Measurements from ENCODE around the gene HSD17B2.

Gene HSD17B2

DNA sequence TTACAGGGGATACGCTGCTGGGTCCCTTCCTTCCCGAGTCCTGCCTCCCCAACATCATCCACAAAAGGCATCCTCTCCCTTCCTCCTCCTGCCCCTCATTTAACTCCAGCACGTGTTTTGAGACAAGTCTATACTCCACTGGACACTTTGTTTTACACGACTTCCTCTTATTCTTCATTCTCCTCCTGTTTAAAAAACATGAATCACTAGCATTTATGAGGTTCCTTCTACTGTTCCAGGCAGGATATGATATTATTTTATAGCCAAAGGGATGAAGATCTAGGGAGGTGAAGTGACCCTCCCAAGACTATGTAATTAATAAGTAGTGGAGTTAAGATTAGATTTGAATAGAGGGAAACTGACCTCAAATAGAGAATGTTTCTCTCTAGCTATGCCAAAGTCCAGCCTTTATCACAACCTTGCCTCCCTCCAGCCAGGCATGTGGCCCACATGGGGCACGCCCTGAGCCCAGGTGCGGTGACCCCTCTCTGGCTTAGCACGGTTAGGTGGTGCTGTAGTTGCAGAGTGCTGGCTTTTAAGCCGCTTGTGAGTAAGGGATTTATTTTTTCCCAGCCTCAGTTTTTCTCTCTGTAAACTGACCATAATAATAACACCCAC is 1.3 kb upstream of the HSD17B2 start:
- TF ChIP-seq REST (IDR thresholded peaks at IDR 0.05; ENCODE audit: insufficient read depth in 1 of 2, low read depth in 2 of 2, low read length in 2 of 2), result no peak
- TF ChIP-seq POLR2AphosphoS5 (IDR thresholded peaks at IDR 0.05; ENCODE audit: low read depth, low read length), result no peak
- no peak for TF ChIP-seq FOXP2 (optimal IDR thresholded peaks at IDR 0.05; ENCODE audit: borderline replicate concordance, extremely low read depth, extremely low read length, insufficient read depth)

- TF ChIP-seq POLR2AphosphoS5 (IDR thresholded peaks at IDR 0.05; ENCODE audit: low read depth, low read length) (no peak), SIN3A (IDR thresholded peaks at IDR 0.05; ENCODE audit: borderline replicate concordance, insufficient read depth, low read length) (no peak), TAF1 (IDR thresholded peaks at IDR 0.05; ENCODE audit: borderline replicate concordance, insufficient read depth, low read length) (no peak), FOXP2 (optimal IDR thresholded peaks at IDR 0.05; ENCODE audit: borderline replicate concordance, extremely low read depth, extremely low read length, insufficient read depth) (no peak), REST (IDR thresholded peaks at IDR 0.05; ENCODE audit: insufficient read depth in 1 of 2, low read depth in 2 of 2, low read length in 2 of 2) (no peak)
Observed at GRCh38 chr16:82037251-82037650, 2.2 kb downstream of the HSD17B2 start.

- TF ChIP-seq REST (IDR thresholded peaks at IDR 0.05; ENCODE audit: insufficient read depth in 1 of 2, low read depth in 2 of 2, low read length in 2 of 2), result no peak
- TF ChIP-seq FOXP2 (optimal IDR thresholded peaks at IDR 0.05; ENCODE audit: borderline replicate concordance, extremely low read depth, extremely low read length, insufficient read depth), result no peak
Observed at GRCh38 chr16:82037666-82038065, 2.6 kb downstream of the HSD17B2 start.

DNA sequence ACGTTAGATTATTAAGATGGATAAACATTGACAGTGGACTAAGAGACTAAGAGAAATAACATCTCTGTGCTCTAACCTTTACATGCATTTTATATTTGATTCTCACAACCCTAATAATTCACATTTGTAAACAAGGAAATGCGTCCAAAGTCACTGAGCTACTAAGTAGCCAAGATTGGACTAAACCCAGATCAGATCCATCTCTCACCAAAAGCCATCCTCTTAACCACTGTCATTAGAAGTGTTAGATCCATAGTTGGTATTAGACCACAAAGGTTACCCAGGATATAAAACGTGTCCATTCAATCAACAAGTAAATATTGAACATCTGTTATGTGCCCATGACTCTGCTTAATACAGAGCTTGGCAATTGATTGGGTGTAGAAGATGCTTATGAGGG is 5.2 kb downstream of the HSD17B2 start:
- no peak for TF ChIP-seq TAF1 (IDR thresholded peaks at IDR 0.05; ENCODE audit: borderline replicate concordance, insufficient read depth, low read length)
- no peak for TF ChIP-seq POLR2AphosphoS5 (IDR thresholded peaks at IDR 0.05; ENCODE audit: low read depth, low read length)
- no peak for TF ChIP-seq SIN3A (IDR thresholded peaks at IDR 0.05; ENCODE audit: borderline replicate concordance, insufficient read depth, low read length)
- no peak for TF ChIP-seq FOXP2 (optimal IDR thresholded peaks at IDR 0.05; ENCODE audit: borderline replicate concordance, extremely low read depth, extremely low read length, insufficient read depth)
- TF ChIP-seq REST (IDR thresholded peaks at IDR 0.05; ENCODE audit: insufficient read depth in 1 of 2, low read depth in 2 of 2, low read length in 2 of 2), result no peak

GRCh38 chr16:82041542-82041941 is 6.5 kb downstream of the HSD17B2 start:
- TF ChIP-seq POLR2AphosphoS5 (IDR thresholded peaks at IDR 0.05; ENCODE audit: low read depth, low read length), result no peak
- no peak for TF ChIP-seq REST (IDR thresholded peaks at IDR 0.05; ENCODE audit: insufficient read depth in 1 of 2, low read depth in 2 of 2, low read length in 2 of 2)
- no peak for TF ChIP-seq SIN3A (IDR thresholded peaks at IDR 0.05; ENCODE audit: borderline replicate concordance, insufficient read depth, low read length)
- TF ChIP-seq TAF1 (IDR thresholded peaks at IDR 0.05; ENCODE audit: borderline replicate concordance, insufficient read depth, low read length), result no peak
- TF ChIP-seq FOXP2 (optimal IDR thresholded peaks at IDR 0.05; ENCODE audit: borderline replicate concordance, extremely low read depth, extremely low read length, insufficient read depth), result no peak
